ENCODE measurements around the gene CA14.

DNA sequence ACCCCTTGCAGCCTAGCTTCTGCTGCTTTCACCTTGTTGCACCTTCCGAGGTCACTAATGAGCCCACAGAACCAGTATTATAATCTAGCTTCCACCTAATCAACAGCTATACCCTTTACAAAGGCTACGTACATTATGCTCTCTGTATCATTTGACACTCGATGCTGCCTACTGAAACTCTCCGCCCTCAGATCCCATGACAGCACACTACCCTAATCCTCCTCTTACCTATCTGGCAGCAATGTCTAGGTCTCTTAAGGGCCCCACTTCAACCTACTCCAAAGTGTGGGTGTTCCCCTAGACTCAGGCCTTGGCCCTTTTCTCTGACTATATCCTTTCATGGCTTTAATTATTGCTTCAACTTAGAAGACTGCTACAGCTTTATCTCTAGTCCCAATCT is 31.2 kb downstream of the CA14 start:
- TF ChIP-seq ZFP3 (CRISPR knock-in tag; IDR thresholded peaks at IDR 0.05) (no peak), RARB (CRISPR knock-in tag; IDR thresholded peaks at IDR 0.05) (no peak), ZFP30 (CRISPR knock-in tag; IDR thresholded peaks at IDR 0.05) (no peak), SNAI2 (CRISPR knock-in tag; IDR thresholded peaks at IDR 0.05) (no peak), ARNTL (CRISPR knock-in tag; IDR thresholded peaks at IDR 0.05; ENCODE audit: borderline replicate concordance, low read depth) (no peak), CSDC2 (CRISPR knock-in tag; IDR thresholded peaks at IDR 0.05) (no peak), ZNF565 (CRISPR knock-in tag; conservative IDR thresholded peaks at IDR 0.05; ENCODE audit: low read depth) (no peak), ISL1 (CRISPR knock-in tag; IDR thresholded peaks at IDR 0.05) (no peak), CSRNP3 (CRISPR knock-in tag; IDR thresholded peaks at IDR 0.05) (no peak)
- TF ChIP-seq, protein P1, sequence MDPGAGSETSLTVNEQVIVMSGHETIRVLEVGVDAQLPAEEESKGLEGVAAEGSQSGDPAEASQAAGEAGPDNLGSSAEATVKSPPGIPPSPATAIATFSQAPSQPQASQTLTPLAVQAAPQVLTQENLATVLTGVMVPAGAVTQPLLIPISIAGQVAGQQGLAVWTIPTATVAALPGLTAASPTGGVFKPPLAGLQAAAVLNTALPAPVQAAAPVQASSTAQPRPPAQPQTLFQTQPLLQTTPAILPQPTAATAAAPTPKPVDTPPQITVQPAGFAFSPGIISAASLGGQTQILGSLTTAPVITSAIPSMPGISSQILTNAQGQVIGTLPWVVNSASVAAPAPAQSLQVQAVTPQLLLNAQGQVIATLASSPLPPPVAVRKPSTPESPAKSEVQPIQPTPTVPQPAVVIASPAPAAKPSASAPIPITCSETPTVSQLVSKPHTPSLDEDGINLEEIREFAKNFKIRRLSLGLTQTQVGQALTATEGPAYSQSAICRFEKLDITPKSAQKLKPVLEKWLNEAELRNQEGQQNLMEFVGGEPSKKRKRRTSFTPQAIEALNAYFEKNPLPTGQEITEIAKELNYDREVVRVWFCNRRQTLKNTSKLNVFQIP (CRISPR knock-in tag; IDR thresholded peaks at IDR 0.05; ENCODE audit: borderline replicate concordance, low read depth) = no peak
- TF ChIP-seq, protein P2, sequence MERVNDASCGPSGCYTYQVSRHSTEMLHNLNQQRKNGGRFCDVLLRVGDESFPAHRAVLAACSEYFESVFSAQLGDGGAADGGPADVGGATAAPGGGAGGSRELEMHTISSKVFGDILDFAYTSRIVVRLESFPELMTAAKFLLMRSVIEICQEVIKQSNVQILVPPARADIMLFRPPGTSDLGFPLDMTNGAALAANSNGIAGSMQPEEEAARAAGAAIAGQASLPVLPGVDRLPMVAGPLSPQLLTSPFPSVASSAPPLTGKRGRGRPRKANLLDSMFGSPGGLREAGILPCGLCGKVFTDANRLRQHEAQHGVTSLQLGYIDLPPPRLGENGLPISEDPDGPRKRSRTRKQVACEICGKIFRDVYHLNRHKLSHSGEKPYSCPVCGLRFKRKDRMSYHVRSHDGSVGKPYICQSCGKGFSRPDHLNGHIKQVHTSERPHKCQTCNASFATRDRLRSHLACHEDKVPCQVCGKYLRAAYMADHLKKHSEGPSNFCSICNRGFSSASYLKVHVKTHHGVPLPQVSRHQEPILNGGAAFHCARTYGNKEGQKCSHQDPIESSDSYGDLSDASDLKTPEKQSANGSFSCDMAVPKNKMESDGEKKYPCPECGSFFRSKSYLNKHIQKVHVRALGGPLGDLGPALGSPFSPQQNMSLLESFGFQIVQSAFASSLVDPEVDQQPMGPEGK (CRISPR knock-in tag; IDR thresholded peaks at IDR 0.05; ENCODE audit: borderline replicate concordance) = no peak

Data from SK-N-SH treated with all-trans-retinoic acid at 6 μM for 48 hours (cell line).